Measurements from ENCODE around the gene TCP11L1.

Gene TCP11L1

GRCh38 chr11:33033493-33033892 is 5.9 kb upstream of the TCP11L1 start:
- no peak for TF ChIP-seq CTCF (conservative IDR thresholded peaks at IDR 0.05)
- H3K27ac ChIP-seq = no peak overlapping the region

- no peak for TF ChIP-seq CTCF (conservative IDR thresholded peaks at IDR 0.05)
- no peak overlapping the region for H3K27ac ChIP-seq
These were observed 4.4 kb upstream of the TCP11L1 start for GRCh38 chr11:33035011-33035410.

- no peak for TF ChIP-seq CTCF (conservative IDR thresholded peaks at IDR 0.05)
- H3K27ac ChIP-seq = peak overlapping the region; percentile 97
These were observed 875 bp downstream of the TCP11L1 start for GRCh38 chr11:33040033-33040861.

GRCh38 chr11:33040862-33041453 is 1.6 kb downstream of the TCP11L1 start:
- H3K27ac ChIP-seq = peak overlapping the region; percentile 97; the same call in 1 of the 2 replicates

GRCh38 chr11:33043221-33043830 is 4.0 kb downstream of the TCP11L1 start:
- TF ChIP-seq CTCF (conservative IDR thresholded peaks at IDR 0.05) = no peak
- H3K27ac ChIP-seq = peak overlapping the region; percentile 42

More at GRCh38 chr11:33040862-33041453, 1.6 kb downstream of the TCP11L1 start:
- no peak for TF ChIP-seq CTCF (conservative IDR thresholded peaks at IDR 0.05)

- peak overlapping the region; percentile 42 for H3K27ac ChIP-seq
- TF ChIP-seq CTCF (conservative IDR thresholded peaks at IDR 0.05) = no peak
These were observed 4.9 kb downstream of the TCP11L1 start for GRCh38 chr11:33044285-33044756.
